ENCODE results near the gene LCN15. TPM values are rescaled to one million over a fixed set of nuclear protein-coding genes. Genes with fewer than 3 reads are reported as not detected.

LCN15 gene
- total and polyA plus RNA-seq, 2 of the 13 experiments (the other 11 are each of a cell fraction or from before 2014, with no cell fraction given) = 1.3 to 53.7 TPM

DNA sequence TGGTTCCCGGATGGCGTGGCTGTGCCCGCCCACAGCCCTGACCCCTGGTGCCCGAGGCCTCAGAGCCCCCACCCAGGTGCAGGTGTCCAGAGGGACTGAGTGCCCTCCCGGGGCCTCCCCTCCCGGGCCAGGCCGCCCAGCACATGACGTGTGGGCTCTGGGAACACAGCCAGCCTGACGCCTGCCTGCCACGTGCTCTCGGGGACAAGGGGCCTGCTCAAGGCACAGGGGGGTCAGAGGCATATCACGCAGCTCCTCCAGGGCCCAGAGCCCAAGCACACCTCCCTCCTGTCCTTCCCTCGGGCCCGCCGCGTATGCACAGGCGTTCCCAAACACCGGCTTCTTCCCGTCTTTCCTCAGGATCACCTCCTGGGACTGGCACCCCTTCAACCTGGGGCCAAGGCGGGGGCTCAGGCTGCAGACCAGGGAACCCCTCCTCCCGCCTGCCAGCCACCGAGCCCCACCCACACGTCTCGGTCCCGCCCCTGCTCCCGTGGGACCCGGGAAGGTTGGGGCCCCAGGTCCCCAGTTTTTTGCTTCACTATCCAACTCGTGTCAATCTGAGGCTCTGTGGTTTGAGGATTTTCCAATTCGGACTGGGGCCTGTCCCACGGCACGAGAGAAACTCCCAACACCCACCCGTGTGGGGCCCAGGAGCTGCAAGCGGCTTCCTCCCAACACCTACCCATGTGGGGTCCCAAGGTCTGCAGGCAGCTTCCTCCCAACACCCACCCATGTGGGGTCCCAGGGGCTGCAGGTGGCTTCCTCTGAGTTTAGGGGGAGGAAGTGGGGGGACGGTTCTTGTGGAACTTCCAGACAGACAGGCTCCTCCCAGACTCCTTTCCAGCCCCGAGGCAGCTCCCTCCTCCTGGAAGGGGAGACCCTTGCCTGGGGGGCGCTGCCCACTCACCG, 23.1 kb downstream of the LCN15 start (continued):
- no peak for TF ChIP-seq KAT7 (CRISPR knock-in tag; IDR thresholded peaks at IDR 0.05; ENCODE audit: borderline replicate concordance)
- no peak for TF ChIP-seq IRX3 (CRISPR knock-in tag; IDR thresholded peaks at IDR 0.05; ENCODE audit: borderline replicate concordance, low read depth)
- no peak for TF ChIP-seq ATAD3A (CRISPR knock-in tag; IDR thresholded peaks at IDR 0.05)
- TF ChIP-seq ZNF274 (CRISPR knock-in tag; IDR thresholded peaks at IDR 0.05) = no peak
- TF ChIP-seq, protein P1, sequence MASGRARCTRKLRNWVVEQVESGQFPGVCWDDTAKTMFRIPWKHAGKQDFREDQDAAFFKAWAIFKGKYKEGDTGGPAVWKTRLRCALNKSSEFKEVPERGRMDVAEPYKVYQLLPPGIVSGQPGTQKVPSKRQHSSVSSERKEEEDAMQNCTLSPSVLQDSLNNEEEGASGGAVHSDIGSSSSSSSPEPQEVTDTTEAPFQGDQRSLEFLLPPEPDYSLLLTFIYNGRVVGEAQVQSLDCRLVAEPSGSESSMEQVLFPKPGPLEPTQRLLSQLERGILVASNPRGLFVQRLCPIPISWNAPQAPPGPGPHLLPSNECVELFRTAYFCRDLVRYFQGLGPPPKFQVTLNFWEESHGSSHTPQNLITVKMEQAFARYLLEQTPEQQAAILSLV (CRISPR knock-in tag; IDR thresholded peaks at IDR 0.05; ENCODE audit: borderline replicate concordance) = no peak; the same call in 1 of the 2 replicates
- TF ChIP-seq ZNF614 (CRISPR knock-in tag; IDR thresholded peaks at IDR 0.05; ENCODE audit: borderline replicate concordance) = no peak
- TF ChIP-seq ZFP36L2 (CRISPR knock-in tag; IDR thresholded peaks at IDR 0.05) = no peak
- TF ChIP-seq TOE1 (CRISPR knock-in tag; IDR thresholded peaks at IDR 0.05) = no peak
- no peak for TF ChIP-seq TBX3 (IDR thresholded peaks at IDR 0.05; ENCODE audit: borderline replicate concordance)
- no peak for TF ChIP-seq GPN1 (CRISPR knock-in tag; IDR thresholded peaks at IDR 0.05; ENCODE audit: borderline replicate concordance)
- TF ChIP-seq, protein P2, sequence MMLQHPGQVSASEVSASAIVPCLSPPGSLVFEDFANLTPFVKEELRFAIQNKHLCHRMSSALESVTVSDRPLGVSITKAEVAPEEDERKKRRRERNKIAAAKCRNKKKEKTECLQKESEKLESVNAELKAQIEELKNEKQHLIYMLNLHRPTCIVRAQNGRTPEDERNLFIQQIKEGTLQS (CRISPR knock-in tag; IDR thresholded peaks at IDR 0.05) = no peak
- TF ChIP-seq NFIC (IDR thresholded peaks at IDR 0.05; ENCODE audit: low read length) = no peak
- TF ChIP-seq ZNF17 (CRISPR knock-in tag; IDR thresholded peaks at IDR 0.05) = no peak
- TF ChIP-seq ZNF501 (CRISPR knock-in tag; IDR thresholded peaks at IDR 0.05) = no peak
- TF ChIP-seq, protein P3, sequence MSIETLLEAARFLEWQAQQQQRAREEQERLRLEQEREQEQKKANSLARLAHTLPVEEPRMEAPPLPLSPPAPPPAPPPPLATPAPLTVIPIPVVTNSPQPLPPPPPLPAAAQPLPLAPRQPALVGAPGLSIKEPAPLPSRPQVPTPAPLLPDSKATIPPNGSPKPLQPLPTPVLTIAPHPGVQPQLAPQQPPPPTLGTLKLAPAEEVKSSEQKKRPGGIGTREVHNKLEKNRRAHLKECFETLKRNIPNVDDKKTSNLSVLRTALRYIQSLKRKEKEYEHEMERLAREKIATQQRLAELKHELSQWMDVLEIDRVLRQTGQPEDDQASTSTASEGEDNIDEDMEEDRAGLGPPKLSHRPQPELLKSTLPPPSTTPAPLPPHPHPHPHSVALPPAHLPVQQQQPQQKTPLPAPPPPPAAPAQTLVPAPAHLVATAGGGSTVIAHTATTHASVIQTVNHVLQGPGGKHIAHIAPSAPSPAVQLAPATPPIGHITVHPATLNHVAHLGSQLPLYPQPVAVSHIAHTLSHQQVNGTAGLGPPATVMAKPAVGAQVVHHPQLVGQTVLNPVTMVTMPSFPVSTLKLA (IDR thresholded peaks at IDR 0.05) = peak; percentile 69
- TF ChIP-seq MAF1 (CRISPR knock-in tag; IDR thresholded peaks at IDR 0.05; ENCODE audit: borderline replicate concordance) = no peak
- TF ChIP-seq, protein P4, sequence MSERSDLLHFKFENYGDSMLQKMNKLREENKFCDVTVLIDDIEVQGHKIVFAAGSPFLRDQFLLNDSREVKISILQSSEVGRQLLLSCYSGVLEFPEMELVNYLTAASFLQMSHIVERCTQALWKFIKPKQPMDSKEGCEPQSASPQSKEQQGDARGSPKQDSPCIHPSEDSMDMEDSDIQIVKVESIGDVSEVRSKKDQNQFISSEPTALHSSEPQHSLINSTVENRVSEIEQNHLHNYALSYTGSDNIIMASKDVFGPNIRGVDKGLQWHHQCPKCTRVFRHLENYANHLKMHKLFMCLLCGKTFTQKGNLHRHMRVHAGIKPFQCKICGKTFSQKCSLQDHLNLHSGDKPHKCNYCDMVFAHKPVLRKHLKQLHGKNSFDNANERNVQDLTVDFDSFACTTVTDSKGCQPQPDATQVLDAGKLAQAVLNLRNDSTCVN (CRISPR knock-in tag; IDR thresholded peaks at IDR 0.05; ENCODE audit: borderline replicate concordance) = 0 out of 2 replicates have a peak, but pooled peaks have one; percentile 32
- TF ChIP-seq HOXA9 (CRISPR knock-in tag; IDR thresholded peaks at IDR 0.05; ENCODE audit: borderline replicate concordance) = no peak
- TF ChIP-seq, protein P5, sequence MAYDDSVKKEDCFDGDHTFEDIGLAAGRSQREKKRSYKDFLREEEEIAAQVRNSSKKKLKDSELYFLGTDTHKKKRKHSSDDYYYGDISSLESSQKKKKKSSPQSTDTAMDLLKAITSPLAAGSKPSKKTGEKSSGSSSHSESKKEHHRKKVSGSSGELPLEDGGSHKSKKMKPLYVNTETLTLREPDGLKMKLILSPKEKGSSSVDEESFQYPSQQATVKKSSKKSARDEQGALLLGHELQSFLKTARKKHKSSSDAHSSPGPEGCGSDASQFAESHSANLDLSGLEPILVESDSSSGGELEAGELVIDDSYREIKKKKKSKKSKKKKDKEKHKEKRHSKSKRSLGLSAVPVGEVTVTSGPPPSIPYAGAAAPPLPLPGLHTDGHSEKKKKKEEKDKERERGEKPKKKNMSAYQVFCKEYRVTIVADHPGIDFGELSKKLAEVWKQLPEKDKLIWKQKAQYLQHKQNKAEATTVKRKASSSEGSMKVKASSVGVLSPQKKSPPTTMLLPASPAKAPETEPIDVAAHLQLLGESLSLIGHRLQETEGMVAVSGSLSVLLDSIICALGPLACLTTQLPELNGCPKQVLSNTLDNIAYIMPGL (CRISPR knock-in tag; IDR thresholded peaks at IDR 0.05; ENCODE audit: borderline replicate concordance in 1 of 2, low read depth in 1 of 2) = no peak
- TF ChIP-seq ATF7-NPFF (CRISPR knock-in tag; IDR thresholded peaks at IDR 0.05; ENCODE audit: low read depth) = no peak
- no peak for TF ChIP-seq ATRX (CRISPR knock-in tag; IDR thresholded peaks at IDR 0.05; ENCODE audit: borderline replicate concordance)
- no peak for TF ChIP-seq PRMT3 (CRISPR knock-in tag; IDR thresholded peaks at IDR 0.05; ENCODE audit: borderline replicate concordance, low read depth)
- TF ChIP-seq ZNF253 (CRISPR knock-in tag; IDR thresholded peaks at IDR 0.05; ENCODE audit: borderline replicate concordance) = no peak
